ENCODE results near the gene TFF1.

TFF1 gene

GRCh38 chr21:42397746-42398394 is 31.5 kb upstream of the TFF1 start:
- DNase-seq, result peak; percentile 40

- no peak for DNase-seq
Measured at GRCh38 chr21:42396799-42397745, 30.7 kb upstream of the TFF1 start.

- DNase-seq, result no peak
Measured at GRCh38 chr21:42395905-42396651, 29.7 kb upstream of the TFF1 start, which contains the start of gene TMPRSS3. TMPRSS3 (minus strand) TSS chr21:42396052; CDS start chr21:42395417, 635 bp downstream.

GRCh38 chr21:42395302-42395701 is 29.0 kb upstream of the TFF1 start:
- no peak for DNase-seq

GRCh38 chr21:42393443-42393950 is 27.2 kb upstream of the TFF1 start:
- no peak for DNase-seq

- peak; percentile 53 for DNase-seq
Measured at GRCh38 chr21:42392731-42393442, 26.6 kb upstream of the TFF1 start.

GRCh38 chr21:42391297-42391696 is 25.0 kb upstream of the TFF1 start:
- DNase-seq, result no peak

- no peak for DNase-seq
Measured at GRCh38 chr21:42390696-42391095, 24.4 kb upstream of the TFF1 start.

GRCh38 chr21:42390193-42390592 is 23.9 kb upstream of the TFF1 start:
- DNase-seq, result no peak

- no peak for DNase-seq
Measured at GRCh38 chr21:42389449-42389835, 23.1 kb upstream of the TFF1 start.

- DNase-seq, result peak; percentile 36
Measured at GRCh38 chr21:42388740-42389448, 22.6 kb upstream of the TFF1 start.

GRCh38 chr21:42387843-42388340 is 21.6 kb upstream of the TFF1 start:
- no peak for DNase-seq

GRCh38 chr21:42387164-42387563 is 20.8 kb upstream of the TFF1 start:
- no peak for DNase-seq

GRCh38 chr21:42386034-42386591 is 19.8 kb upstream of the TFF1 start:
- no peak for DNase-seq

- no peak for DNase-seq
Measured at GRCh38 chr21:42385619-42386018, 19.3 kb upstream of the TFF1 start.

GRCh38 chr21:42384989-42385388 is 18.7 kb upstream of the TFF1 start:
- DNase-seq, result no peak

GRCh38 chr21:42384156-42384945 is 18.0 kb upstream of the TFF1 start:
- no peak for DNase-seq

- no peak for DNase-seq
Measured at GRCh38 chr21:42383331-42383730, 17.0 kb upstream of the TFF1 start.

- DNase-seq, result no peak
Measured at GRCh38 chr21:42382915-42383314, 16.6 kb upstream of the TFF1 start.

GRCh38 chr21:42381347-42381984 is 15.1 kb upstream of the TFF1 start:
- peak; percentile 59 for DNase-seq

Measured in CD4-positive, alpha-beta T cell treated with Interleukin-6 for 4 hours (primary cell).